ENCODE data around the gene MACROD2.

GRCh38 chr20:14478126-14478525 is 482.8 kb downstream of the MACROD2 start:
- no peak for TF ChIP-seq POLR2A (IDR thresholded peaks at IDR 0.05)
- TF ChIP-seq CTCF (IDR thresholded peaks at IDR 0.05): no peak

All from uterus (tissue), 2 donors.